ENCODE results near the gene TGDS. TPM values are rescaled to one million over a fixed set of nuclear protein-coding genes. Genes with fewer than 3 reads are reported as not detected.

TGDS gene
- total RNA-seq, 1 donor = 23.7 TPM

DNA sequence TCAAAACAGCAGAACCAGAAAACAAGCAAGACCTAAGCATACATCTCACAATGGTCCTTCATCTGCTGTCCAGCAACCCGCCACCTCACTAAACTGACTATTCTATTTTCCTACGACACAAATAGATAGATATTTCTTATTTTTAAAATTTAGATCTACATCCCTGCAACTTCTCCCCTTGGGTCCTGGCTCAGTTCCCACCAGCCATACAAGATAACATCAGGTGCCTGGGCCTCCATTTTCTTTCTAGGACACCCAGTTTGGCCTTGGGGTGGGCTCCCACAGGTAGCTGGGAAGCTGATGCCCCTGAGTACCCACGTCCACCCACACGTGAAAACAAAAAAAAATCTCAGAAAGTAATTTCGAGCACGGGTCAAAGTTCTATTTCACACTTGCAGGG is 47.6 kb downstream of the TGDS start:
- no peak for DNase-seq (ENCODE audit: low read depth)
- H3K4me3 ChIP-seq (ENCODE audit: low read depth, low read length) = peak overlapping the region; percentile 75
- no peak for TF ChIP-seq CTCF (IDR thresholded peaks at IDR 0.05; ENCODE audit: insufficient read depth, low read depth, low read length)

DNA sequence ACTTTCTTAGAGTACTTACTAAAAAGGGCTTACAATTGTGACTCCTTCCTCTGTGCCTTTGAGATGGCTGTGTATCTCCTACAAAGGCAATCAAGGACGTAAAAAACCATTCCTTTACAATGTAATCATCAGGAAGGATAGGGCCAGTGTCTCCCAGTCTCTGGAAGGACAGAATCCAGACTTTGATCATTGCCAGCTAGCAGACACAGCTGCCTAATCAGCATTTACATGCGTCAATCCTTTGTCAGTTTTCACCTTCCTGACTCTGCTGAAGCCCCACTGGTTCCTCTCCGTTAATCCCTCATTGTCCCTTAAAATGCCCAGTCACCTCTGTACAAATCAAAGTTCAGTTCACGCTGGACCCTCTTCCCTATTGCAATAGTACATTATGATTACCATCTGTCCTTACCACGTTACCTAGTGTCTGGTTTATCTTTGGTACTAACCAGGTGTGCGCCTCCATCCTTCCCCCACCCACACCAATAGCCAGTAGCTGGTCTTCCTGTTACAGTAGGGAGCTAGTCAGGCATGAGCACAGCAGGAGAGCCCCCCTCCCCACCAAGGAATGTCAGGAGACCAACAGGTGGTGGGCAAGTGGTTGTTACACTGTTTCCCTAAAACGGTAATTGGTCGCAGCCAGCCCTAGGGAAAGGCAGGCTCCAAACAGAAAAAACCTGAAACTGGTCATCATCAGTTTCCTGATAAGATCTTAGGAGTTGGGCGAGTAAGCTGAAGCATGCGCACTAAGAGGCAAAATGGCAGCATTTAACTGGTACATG is 49.7 kb downstream of the TGDS start:
- no peak for DNase-seq (ENCODE audit: low read depth)
- TF ChIP-seq CTCF (IDR thresholded peaks at IDR 0.05; ENCODE audit: insufficient read depth, low read depth, low read length) = no peak
- H3K4me3 ChIP-seq (ENCODE audit: low read depth, low read length) = no peak overlapping the region

DNA sequence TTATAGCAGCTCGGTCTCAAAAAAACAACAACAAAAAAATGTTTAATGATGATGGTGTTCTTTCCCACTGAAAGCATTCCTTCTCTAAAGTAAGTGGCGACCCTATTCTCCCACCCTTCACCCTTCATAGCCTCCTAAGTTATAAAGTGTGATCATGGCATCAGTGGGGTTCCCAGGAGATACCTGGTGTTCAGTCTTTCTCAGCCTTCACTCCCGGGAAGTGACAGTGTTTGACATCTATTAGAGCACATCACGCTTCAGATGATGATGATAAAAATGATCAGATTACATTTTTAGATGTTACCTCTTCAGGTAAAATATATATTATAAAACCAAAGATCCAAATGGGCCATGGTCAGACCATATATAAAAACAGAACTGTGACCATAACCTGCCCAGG is 51.0 kb downstream of the TGDS start:
- no peak for DNase-seq (ENCODE audit: low read depth)
- no peak overlapping the region for H3K4me3 ChIP-seq (ENCODE audit: low read depth, low read length)
- TF ChIP-seq CTCF (IDR thresholded peaks at IDR 0.05; ENCODE audit: insufficient read depth, low read depth, low read length) = no peak

GRCh38 chr13:94542917-94543316 is 53.0 kb downstream of the TGDS start:
- no peak overlapping the region for H3K4me3 ChIP-seq (ENCODE audit: low read depth, low read length)
- no peak for TF ChIP-seq CTCF (IDR thresholded peaks at IDR 0.05; ENCODE audit: insufficient read depth, low read depth, low read length)
- DNase-seq (ENCODE audit: low read depth) = no peak

GRCh38 chr13:94537740-94538630 is 58.0 kb downstream of the TGDS start:
- H3K4me3 ChIP-seq (ENCODE audit: low read depth, low read length) = no peak overlapping the region
- no peak for TF ChIP-seq CTCF (IDR thresholded peaks at IDR 0.05; ENCODE audit: insufficient read depth, low read depth, low read length)
- no peak for DNase-seq (ENCODE audit: low read depth)

- DNase-seq (ENCODE audit: low read depth) = no peak
- no peak for TF ChIP-seq CTCF (IDR thresholded peaks at IDR 0.05; ENCODE audit: insufficient read depth, low read depth, low read length)
- H3K4me3 ChIP-seq (ENCODE audit: low read depth, low read length) = no peak overlapping the region
Observed at GRCh38 chr13:94535775-94536174, 60.2 kb downstream of the TGDS start.

All from fibroblast of villous mesenchyme (primary cell).